NCI-H2227 treated with DMSO at 0.1 percent for 48 hours (cell line): ENCODE data around the gene CLCF1.
A peak's percentile ranks its signal among the peaks of the same experiment; 100 is the strongest.
"Not testable (repeated sequence)": the region's sequence is repeated elsewhere in the genome, so short reads cannot be mapped to it uniquely, and the experiment has no call there.

Experiments
- DNase-seq: peaks from one replicate; lab custom pipeline; 2025; lab: John Stamatoyannopoulos, UW

CLCF1 gene

GRCh38 chr11:67408437-67409200 is 35.2 kb upstream of the CLCF1 start:
- DNase-seq = no peak

- no peak for DNase-seq
These were observed 34.3 kb upstream of the CLCF1 start for GRCh38 chr11:67407688-67408163.

GRCh38 chr11:67406969-67407687 is 33.7 kb upstream of the CLCF1 start:
- DNase-seq = no peak

- DNase-seq = no peak
These were observed 33.1 kb upstream of the CLCF1 start for GRCh38 chr11:67406420-67406968.

- DNase-seq = no peak
These were observed 32.4 kb upstream of the CLCF1 start for GRCh38 chr11:67405688-67406339.

- DNase-seq = no peak
These were observed 31.8 kb upstream of the CLCF1 start for GRCh38 chr11:67405196-67405567.

GRCh38 chr11:67404515-67405195 is 31.3 kb upstream of the CLCF1 start:
- no peak for DNase-seq

- DNase-seq = not testable (repeated sequence)
These were observed 29.7 kb upstream of the CLCF1 start for GRCh38 chr11:67403085-67403484.

GRCh38 chr11:67402192-67402839 is 28.9 kb upstream of the CLCF1 start:
- not testable (repeated sequence) for DNase-seq

- peak; percentile 94 for DNase-seq
These were observed 28.2 kb upstream of the CLCF1 start, which contains the start of gene PPP1CA for GRCh38 chr11:67401495-67402191. Gene PPP1CA (minus strand): TSS chr11:67401858. CDS start chr11:67401782, 76 bp downstream.

- DNase-seq = no peak
These were observed 27.6 kb upstream of the CLCF1 start for GRCh38 chr11:67400942-67401494.

- DNase-seq = no peak
These were observed 27.0 kb upstream of the CLCF1 start for GRCh38 chr11:67400251-67400941.

- DNase-seq = no peak
These were observed 25.5 kb upstream of the CLCF1 start for GRCh38 chr11:67398661-67399563.

GRCh38 chr11:67397986-67398660 is 24.7 kb upstream of the CLCF1 start:
- no peak for DNase-seq

GRCh38 chr11:67397536-67397935 is 24.1 kb upstream of the CLCF1 start:
- no peak for DNase-seq

- DNase-seq = no peak
These were observed 23.4 kb upstream of the CLCF1 start for GRCh38 chr11:67396587-67397389.

GRCh38 chr11:67396259-67396581 is 22.8 kb upstream of the CLCF1 start:
- no peak for DNase-seq
